GM19397 (cell line): ENCODE results near the gene FAM111A.

Source experiments
- ATAC-seq: cut with Tn5 transposase; IDR thresholded peaks from one replicate; pipeline ENCODE4 v1.9.1; 2021; ENCODE audit warnings: mild to moderate bottlenecking, moderate library complexity; ENCODE audit not compliant: unreplicated experiment

Gene FAM111A

DNA sequence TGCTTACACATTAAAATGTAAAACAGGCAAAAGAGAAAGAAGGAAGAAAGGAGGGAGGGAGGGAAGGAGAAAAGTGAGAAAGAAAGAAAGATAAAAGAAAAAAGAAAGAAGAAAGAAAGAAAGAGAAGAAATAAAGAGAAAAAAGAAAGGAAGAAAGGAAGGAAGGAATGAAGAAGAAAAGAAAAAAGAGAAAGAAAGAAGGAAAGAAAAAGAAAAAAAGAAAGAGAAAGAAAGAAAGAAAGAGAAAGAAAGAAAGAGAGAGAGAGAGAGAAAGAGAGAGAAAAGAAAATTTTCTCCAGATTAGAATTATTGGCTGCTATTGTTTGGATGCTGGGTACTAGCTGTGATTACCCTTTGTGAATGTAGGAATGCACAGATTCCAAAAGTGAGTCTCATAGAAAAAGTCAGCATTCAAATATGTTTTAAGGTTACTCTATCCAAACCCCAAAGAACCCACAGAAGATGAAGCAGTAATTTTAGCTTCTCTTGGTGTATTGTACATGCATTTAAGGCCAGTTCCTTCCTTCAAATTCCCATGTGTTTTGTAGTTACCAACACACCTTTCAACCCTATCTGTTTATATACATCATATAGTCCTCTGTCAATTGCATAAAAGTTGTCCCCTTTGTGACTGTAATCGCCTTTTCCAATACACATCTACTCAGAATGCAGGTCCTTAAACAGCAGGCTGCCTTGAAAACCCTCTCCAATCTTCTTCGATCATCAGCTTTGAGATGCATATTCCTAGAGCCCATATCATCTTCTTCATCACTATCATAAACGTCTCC lies 789 bp upstream of the FAM111A start:
- ATAC-seq: no peak

DNA sequence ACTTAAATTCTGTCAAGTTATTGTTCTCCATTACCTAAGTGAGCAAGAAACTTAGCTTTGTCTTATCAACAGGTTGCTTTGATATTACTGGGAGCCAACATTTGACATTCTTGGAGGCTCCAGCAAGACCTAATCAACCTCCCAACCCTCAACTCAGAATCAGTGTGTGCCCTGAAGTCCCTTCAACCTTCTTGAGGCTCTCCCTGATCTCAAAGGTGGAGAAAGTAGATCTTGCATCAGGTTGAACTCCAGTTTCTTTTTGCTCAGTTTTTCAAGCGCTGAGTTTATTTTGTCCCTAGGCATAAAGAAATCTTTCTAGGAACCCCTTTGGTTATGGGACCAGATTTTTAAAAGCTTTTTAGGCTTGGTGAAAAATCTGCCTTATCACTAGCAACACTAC lies 1.4 kb downstream of the FAM111A start:
- no peak for ATAC-seq

DNA sequence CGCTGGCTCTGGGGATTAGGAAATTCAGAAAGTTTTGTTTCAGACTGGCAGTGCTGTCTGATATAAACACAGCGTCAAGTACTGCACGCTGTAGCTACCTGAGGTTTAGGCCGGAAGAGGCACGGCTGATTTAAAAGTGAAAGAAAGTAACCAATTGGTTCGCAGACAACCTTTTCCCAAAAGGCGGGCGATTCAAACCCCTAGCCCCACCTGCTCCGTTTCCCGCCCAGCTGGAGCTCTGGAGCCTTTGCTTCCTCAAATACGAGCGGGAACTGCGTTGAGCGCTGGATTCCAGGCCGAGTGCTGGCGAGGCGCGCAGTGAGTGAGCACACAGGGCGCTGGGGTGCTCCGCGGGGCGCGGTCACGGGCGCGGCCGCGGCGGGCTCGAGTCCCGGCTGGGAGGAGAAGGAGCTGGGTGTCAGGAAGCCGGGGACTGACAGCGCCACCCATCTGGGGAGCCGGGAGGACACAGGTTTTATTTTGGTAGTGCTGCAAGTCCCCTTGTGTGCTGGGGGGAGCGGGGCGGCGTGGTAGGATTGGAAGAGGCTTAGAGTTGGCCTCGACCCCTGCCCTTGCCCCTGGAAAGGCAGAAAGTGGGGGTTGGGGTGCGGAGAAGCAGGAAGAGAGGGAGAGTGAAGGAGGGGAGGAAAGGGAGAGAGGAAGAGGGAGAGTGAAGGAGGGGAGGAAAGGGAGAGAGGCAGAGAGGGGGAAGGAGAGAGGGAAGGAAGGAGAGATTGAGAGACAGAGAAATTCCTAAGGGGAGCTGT lies 2.1 kb downstream of the FAM111A start:
- peak; percentile 49 for ATAC-seq

DNA sequence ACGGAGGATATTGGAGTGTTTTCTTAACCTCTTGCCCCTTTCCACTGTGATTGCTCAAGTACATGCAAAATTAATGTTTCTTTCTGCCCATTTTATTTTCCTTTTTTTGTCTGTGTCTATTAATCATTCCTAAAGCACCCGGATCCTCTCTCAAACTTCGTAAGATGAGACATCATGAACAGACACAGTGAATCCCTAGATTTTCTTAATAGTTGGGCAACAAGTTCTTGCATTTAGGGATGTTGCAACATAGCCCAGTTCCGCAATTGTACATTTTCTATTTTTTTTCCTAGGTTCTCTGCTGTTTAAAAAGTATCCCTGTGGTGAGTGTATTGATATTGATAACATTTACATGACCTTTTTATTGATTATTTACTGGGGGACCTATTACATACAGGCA lies 2.9 kb downstream of the FAM111A start:
- no peak for ATAC-seq

GRCh38 chr11:59151761-59152160 lies 9.1 kb downstream of the FAM111A start:
- peak; percentile 43 for ATAC-seq

GRCh38 chr11:59152312-59152951 lies 9.8 kb downstream of the FAM111A start:
- ATAC-seq: peak; percentile 81

- ATAC-seq: no peak
Observed at GRCh38 chr11:59154610-59155009, 12.0 kb downstream of the FAM111A start.

DNA sequence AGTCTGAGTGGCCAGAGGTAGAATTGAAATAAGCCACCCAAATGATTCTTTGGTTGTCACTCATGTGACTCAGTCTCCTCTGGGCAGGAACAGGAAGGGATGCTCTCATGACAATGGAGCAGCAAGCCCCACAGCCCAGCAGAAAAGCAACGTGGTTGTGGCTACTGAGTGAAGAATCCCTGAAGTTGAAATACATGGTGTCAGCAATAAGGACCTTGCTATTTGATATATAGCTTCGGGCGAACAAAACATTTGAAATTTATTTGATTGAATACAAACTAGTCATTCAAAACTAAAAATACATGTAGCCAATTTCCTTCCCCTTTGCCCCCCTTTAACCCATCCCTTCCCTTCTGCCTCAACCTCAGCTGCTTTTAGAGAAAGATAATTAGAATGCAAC lies 14.8 kb downstream of the FAM111A start:
- ATAC-seq: no peak

DNA sequence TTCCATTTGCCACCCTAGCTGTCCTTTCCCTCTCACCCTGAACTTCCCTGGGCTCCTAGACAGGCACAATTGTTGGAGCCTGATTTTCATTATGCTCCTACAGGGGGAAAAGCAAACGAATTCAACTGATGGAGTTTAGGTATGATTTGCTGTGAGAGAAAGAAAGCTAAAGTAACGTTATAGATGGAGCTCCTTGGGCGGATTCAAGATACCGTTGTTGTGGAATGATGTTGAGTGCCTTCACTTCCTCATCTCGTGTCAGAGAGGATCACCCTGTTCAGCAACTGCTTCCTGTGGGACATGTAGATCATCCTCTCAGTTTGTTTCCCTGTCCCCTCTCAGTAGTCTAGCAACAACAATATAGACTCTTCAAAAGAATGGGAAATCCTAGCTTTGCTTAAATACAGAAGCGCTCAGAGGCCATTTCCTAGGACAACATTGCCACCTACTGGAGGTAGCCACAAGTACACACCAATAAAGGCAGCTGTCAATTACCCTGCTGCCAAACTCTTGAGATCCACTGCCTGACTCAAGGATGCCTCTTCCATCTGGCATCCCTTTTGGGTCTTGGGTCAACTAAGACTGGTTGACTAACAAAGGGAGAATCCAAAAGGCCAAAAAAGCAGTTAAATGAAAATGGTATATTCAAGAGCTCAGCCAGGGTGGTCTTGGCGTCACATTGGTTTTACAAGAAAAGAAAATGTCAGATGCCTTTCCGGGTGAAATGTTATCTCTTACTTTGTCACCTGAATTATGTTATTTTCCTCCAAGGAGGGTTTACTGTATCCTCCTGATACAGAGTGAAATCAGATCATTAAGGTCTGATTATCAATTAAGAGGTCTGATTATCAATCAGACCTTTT lies 15.8 kb downstream of the FAM111A start:
- ATAC-seq: peak; percentile 91

GRCh38 chr11:59164028-59164427 lies 21.4 kb downstream of the FAM111A start:
- no peak for ATAC-seq

DNA sequence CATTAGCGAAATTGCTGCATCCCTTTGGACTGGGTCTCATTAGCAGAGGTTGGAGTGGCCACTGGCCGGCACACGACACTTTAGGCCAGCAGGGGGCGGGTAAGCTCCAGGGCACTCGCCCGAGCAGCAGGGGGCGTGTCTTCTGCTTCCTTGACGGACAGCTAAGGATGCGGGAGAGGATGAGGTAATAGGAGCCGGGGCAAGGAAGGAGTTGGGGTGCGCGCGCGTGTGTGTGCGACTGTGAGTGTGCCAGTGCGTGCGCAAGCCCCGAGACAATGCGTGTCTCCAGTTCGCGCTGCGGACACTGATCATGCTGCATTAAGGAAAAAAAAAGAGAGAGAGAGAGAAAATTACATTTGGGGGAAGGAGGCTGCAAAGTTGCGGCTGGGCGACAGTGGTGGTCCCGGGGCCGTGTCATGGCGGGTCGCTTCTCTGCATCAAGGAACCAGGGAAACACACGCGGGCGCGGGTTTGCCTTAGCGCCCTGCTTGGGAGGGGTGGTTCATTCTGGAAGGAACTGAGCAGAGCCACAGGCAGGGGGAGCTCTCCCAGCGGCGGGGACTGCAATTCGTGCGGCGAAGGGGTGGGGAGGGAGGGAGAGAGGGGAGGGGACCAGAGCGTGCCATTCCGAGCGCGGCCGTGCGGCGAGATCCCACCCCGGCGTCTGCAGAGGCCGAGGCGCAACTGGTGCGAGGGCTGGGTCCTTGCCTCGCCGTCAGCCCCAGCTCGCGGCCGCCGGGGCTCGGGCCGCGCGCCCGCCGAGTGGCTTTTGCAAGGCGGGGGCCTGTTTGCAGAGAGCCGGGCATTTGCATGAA lies 29.1 kb downstream of the FAM111A start, which contains the start of gene DTX4:
TSS of gene DTX4 (plus strand) at position 625 of the 815 bp plus-strand sequence. CDS start 464 bp downstream, outside the sequence.
- peak; percentile 68 for ATAC-seq

- peak; percentile 41 for ATAC-seq
Observed at GRCh38 chr11:59172345-59173079, 29.9 kb downstream of the FAM111A start.

GRCh38 chr11:59173080-59173963 lies 30.7 kb downstream of the FAM111A start:
- no peak for ATAC-seq

GRCh38 chr11:59173964-59174663 lies 31.5 kb downstream of the FAM111A start:
- no peak for ATAC-seq

- ATAC-seq: no peak
Observed at GRCh38 chr11:59174664-59175033, 32.0 kb downstream of the FAM111A start.

DNA sequence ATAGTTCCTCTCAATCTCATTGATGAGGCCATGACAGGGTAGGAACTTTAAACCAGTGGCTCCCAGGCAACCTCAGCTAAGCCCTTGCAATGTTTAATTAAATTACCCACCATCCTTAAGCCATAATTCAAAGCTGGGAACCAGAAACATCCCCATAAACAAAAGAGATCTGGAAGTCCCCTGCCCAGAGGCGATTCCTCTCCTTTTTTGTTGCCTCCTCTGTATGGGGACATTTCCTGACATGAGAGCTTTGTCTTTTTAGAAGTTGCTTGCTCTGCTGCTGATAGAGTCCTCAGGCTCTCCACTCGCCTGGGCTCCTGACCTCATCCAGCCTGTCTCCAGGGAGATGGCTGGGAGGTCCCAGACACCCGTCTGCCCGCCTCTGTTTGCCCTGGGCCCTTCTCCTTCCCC lies 32.4 kb downstream of the FAM111A start:
- no peak for ATAC-seq

GRCh38 chr11:59176330-59176729 lies 33.7 kb downstream of the FAM111A start:
- ATAC-seq: no peak

DNA sequence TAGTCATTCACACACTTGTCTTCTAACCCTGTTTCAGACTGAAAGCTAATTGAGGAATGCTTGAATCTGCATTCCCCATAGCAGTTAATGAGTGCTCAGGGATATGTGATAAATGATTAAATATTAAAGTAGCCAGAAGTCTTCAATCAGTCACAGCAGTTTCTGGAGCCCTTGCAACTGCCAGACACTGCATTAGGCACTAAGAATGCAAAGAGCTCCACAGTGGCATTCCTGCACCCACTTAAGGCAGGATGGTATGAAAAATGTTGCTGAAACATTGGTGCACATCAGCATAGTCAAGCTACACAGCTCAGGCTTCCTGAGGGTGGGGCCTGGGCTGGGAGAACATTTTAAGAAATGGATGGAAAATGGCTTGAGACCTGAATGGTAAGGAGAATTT lies 35.7 kb downstream of the FAM111A start:
- ATAC-seq: no peak
